ENCODE data around the gene THOC7. TPM values are rescaled to one million over a fixed set of nuclear protein-coding genes. Genes with fewer than 3 reads are reported as not detected.

THOC7 gene
- total RNA-seq, 1 donor from 2014 or later, result 13.8 TPM

DNA sequence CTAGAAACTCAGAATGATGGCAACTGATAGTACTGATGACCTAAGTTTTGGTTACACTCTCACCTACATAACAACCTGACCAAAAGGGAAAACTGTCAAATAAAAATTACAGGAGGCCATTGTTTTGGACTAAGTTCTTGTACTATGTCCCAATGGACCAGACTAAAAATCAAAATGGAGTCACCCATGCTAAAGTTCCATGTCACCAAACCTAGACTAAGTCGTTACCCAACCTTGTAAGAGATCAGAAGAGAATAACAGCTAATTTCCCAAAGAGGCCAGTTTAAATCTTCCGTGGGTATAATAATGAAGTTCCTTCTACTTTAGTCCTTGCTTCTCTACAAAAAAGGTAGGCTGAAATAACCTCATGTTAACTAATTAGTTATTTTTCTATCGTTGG, 12.3 kb downstream of the THOC7 start:
- intact Hi-C loops (cut with DNase I), result no loop called here
- Histone ChIP-seq H3K36me3 (no peaks in the 10 kb centered on the region), H3K9me3 (no peaks in the 10 kb centered on the region), H3K4me1 (no peaks in the 10 kb centered on the region), H3K4me3 (no peak overlapping the region), H3K27me3 (no peaks in the 10 kb centered on the region), H3K27ac (no peak overlapping the region)
- TF ChIP-seq, protein P1, sequence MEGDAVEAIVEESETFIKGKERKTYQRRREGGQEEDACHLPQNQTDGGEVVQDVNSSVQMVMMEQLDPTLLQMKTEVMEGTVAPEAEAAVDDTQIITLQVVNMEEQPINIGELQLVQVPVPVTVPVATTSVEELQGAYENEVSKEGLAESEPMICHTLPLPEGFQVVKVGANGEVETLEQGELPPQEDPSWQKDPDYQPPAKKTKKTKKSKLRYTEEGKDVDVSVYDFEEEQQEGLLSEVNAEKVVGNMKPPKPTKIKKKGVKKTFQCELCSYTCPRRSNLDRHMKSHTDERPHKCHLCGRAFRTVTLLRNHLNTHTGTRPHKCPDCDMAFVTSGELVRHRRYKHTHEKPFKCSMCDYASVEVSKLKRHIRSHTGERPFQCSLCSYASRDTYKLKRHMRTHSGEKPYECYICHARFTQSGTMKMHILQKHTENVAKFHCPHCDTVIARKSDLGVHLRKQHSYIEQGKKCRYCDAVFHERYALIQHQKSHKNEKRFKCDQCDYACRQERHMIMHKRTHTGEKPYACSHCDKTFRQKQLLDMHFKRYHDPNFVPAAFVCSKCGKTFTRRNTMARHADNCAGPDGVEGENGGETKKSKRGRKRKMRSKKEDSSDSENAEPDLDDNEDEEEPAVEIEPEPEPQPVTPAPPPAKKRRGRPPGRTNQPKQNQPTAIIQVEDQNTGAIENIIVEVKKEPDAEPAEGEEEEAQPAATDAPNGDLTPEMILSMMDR (IDR thresholded peaks at IDR 0.05), result no peak
- DNase-seq (ENCODE audit: low spot score in 2 of 2), result no peak

DNA sequence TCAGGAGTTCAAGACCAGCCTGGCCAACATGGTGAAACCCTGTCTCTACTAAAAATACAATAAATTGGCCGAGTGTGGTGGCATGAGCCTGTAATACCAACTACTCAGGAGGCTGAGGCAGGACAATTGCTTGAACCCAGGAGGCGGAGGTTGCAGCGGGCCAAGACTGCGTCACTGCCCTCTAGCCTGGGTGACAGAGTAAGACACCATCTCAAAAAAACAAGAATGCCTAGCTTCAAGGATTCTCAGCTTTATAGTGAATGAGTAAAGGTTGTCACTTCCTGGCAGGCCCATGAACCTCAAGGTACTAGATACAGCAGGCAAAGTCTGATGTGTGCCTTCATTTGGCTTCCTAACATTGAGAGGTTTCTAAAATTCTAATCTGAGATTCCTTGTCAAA, 14.4 kb downstream of the THOC7 start:
- no peak for DNase-seq (ENCODE audit: low spot score in 2 of 2)
- Histone ChIP-seq H3K27me3 (no peaks in the 10 kb centered on the region), H3K4me3 (no peak overlapping the region), H3K27ac (no peak overlapping the region), H3K36me3 (no peaks in the 10 kb centered on the region), H3K4me1 (no peaks in the 10 kb centered on the region), H3K9me3 (no peaks in the 10 kb centered on the region)
- TF ChIP-seq, protein P1 (IDR thresholded peaks at IDR 0.05), result no peak
- intact Hi-C loops (cut with DNase I), result no loop called here

DNA sequence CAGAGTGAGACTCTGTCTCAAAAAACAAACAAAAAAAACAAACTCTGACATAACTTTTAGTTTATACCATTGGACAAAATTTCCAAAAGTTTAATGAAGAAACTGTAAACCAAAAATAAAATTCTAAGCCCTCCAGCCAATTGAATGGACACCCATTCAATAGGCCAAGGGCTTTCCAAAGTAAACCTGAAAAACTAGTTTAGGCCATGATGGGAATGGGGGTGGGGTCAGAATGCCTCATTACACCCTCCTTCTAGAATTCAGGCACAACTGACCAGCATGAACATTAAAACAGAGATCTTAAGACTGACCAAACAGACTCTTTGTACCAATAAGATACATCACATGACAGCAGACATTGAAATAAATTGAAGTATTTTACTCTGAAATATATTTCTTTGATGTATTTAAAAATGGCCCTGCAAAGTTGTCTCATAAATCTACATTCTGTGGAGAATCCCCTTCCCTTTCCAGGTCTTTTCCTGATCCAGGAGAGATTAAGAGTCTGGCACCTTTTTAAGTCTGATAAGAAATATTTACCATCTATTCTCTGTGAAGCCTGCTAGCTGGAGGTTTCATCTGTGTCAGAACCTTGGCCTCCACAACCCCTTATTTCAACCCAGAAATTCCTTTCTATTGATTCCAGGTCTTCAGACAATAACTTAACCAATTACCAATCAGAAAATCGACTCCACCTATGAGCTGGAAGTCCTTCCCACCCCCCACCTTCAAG, 15.7 kb downstream of the THOC7 start:
- H3K27ac ChIP-seq, result no peak overlapping the region
- intact Hi-C loops (cut with DNase I), result no loop called here
- TF ChIP-seq, protein P1 (IDR thresholded peaks at IDR 0.05), result no peak

DNA sequence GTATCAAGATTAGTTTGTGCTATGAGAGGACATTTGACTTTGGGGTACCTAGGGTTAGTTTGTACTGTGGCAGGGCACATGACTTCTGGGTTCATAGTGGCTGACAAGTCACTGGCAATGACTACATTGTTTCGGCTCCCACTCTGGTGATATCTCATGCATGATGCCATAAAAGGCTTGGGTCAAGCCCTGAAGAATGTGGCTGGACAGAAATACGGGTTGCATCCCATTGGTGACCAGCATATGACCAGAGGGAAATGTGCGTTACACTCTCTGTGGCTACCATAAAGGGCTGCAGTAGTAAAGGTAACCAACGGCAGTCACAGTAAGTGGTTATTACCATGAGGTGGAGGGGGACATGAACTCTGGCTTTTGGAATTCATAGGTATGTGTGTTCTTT, 18.4 kb downstream of the THOC7 start:
- intact Hi-C loops (cut with DNase I), result no loop called here
- Histone ChIP-seq H3K27ac (no peak overlapping the region), H3K9me3 (no peaks in the 10 kb centered on the region), H3K4me1 (no peaks in the 10 kb centered on the region), H3K4me3 (no peak overlapping the region), H3K36me3 (no peaks in the 10 kb centered on the region), H3K27me3 (no peaks in the 10 kb centered on the region)
- no peak for DNase-seq (ENCODE audit: low spot score in 2 of 2)
- TF ChIP-seq, protein P1 (IDR thresholded peaks at IDR 0.05), result no peak

More for the DNA sequence above, 15.7 kb downstream of the THOC7 start:
- no peak overlapping the region for H3K4me3 ChIP-seq
- no peak for DNase-seq (ENCODE audit: low spot score in 2 of 2)
- no peaks in the 10 kb centered on the region for H3K9me3 ChIP-seq
- H3K4me1 ChIP-seq, result no peaks in the 10 kb centered on the region
- H3K27me3 ChIP-seq, result no peaks in the 10 kb centered on the region
- H3K36me3 ChIP-seq, result no peaks in the 10 kb centered on the region

DNA sequence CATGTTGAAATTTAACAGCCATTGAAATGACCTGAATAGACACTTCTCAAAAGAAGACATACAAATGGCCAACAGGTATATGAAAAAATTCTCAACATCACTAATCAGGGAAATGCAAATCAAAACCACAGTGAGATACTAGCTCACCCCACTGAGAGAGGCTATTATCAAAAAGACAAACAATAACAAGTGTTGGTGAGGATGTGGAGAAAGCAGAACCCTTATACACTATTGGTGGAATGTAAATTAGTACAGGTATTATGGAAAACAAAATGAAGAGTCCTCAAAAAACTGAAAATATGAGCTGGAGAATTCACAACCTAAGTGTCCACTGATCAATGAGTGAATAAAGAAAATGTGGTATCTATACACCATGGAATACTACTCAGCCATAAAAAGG, 21.5 kb downstream of the THOC7 start:
- no peak for DNase-seq (ENCODE audit: low spot score in 2 of 2)
- Histone ChIP-seq H3K4me1 (no peaks in the 10 kb centered on the region), H3K36me3 (no peaks in the 10 kb centered on the region), H3K9me3 (no peaks in the 10 kb centered on the region), H3K27ac (no peak overlapping the region), H3K27me3 (no peaks in the 10 kb centered on the region), H3K4me3 (no peak overlapping the region)
- intact Hi-C loops (cut with DNase I), result no loop called here
- TF ChIP-seq, protein P1 (IDR thresholded peaks at IDR 0.05), result no peak
